ENCODE results near the gene SP140.

GRCh38 chr2:230220347-230220969, 5.1 kb upstream of the SP140 start:
- TF ChIP-seq RAD21 (IDR thresholded peaks at IDR 0.05; ENCODE audit: low read depth) (no peak), EP300 (IDR thresholded peaks at IDR 0.05; ENCODE audit: borderline replicate concordance) (no peak), CREB1 (IDR thresholded peaks at IDR 0.05; ENCODE audit: low read depth) (no peak), EGR1 (IDR thresholded peaks at IDR 0.05) (no peak), CEBPB (IDR thresholded peaks at IDR 0.05) (no peak), NFIC (IDR thresholded peaks at IDR 0.05) (no peak), REST (IDR thresholded peaks at IDR 0.05; ENCODE audit: low read depth) (no peak), TEAD4 (IDR thresholded peaks at IDR 0.05) (no peak), USF1 (IDR thresholded peaks at IDR 0.05) (no peak), TCF12 (IDR thresholded peaks at IDR 0.05; ENCODE audit: low read depth) (no peak), YY1 (IDR thresholded peaks at IDR 0.05; ENCODE audit: low read depth) (no peak), MAX (IDR thresholded peaks at IDR 0.05) (no peak), TAF1 (IDR thresholded peaks at IDR 0.05; ENCODE audit: low read depth) (no peak)
